Gastrocnemius medialis (tissue), 4 donors: ENCODE results near the gene FHOD3.

Experiments used
- CTCF ChIP-seq, 5 experiments: fragments of 450-650 bp in 3 of 5; fragments of 200-600 bp in 2 of 5; sonication (generic) in 2 of 5; IDR thresholded peaks in 4 of 5; conservative IDR thresholded peaks in 1 of 5; 1 replicate in 4 of 5; 2 replicates in 1 of 5; pipeline ENCODE4 v1.5.1; 2016 to 2019; ENCODE audit warnings: antibody characterized with exemption in 5 of 5, mild to moderate bottlenecking in 3 of 5, moderate library complexity in 3 of 5
- POLR2A ChIP-seq, 2 donors: fragments of 450-650 bp; IDR thresholded peaks; one replicate each; pipeline ENCODE4 v1.6.1; 2017; ENCODE audit warnings: antibody characterized with exemption in 2 of 2, mild to moderate bottlenecking in 2 of 2, moderate library complexity in 2 of 2

- TF ChIP-seq CTCF (IDR thresholded peaks at IDR 0.05 in 4 of 5, conservative IDR thresholded peaks at IDR 0.05 in 1 of 5) (no peak), POLR2A (IDR thresholded peaks at IDR 0.05) (no peak)
Observed at GRCh38 chr18:36427369-36427768, 129.9 kb downstream of the FHOD3 start.
